ENCODE results near the gene ERBB2. TPM values are rescaled to one million over a fixed set of nuclear protein-coding genes. Genes with fewer than 3 reads are reported as not detected.
A peak's percentile ranks its signal among the peaks of the same experiment; 100 is the strongest.

The ERBB2 gene
- total and polyA plus RNA-seq, 2 of the 13 experiments (the other 11 are each of a cell fraction or from before 2014, with no cell fraction given) = 57.7 to 64.1 TPM

DNA sequence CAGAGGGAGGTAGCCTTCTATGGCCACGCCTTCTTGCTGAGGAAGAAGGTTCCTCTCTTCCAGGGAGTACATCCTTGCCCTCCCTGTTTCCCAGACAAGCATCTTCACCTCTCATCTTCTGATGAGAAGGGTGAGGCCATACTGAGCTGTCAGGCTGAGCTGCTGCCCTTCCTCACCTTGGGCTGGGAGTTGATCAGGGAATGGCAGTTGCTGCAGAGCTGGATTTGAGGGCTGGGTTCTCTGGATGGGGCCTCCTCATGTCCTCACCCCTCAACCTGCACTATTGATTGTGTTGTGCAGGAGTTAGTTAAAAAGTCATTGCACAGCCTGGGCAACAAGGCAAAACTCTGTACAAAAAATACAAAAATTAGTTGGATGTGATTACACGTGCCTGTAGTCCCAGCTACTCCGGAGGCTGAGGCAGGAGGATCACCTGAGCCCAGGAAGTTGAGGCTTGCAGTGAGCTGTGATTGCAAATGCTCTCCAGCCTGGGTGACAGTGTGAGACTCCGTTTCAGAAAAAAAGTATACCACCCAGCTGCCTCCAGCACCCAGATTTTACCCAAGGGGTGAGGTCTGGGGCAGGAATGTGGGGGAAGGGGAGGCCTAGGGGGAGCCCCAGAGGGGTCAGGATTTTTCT, 2.0 kb downstream of the ERBB2 start (continued):
- TF ChIP-seq ZNF652 (CRISPR knock-in tag; IDR thresholded peaks at IDR 0.05; ENCODE audit: borderline replicate concordance, low read depth) (no peak), ZNF501 (CRISPR knock-in tag; IDR thresholded peaks at IDR 0.05) (peak; percentile 65), KDM5B (CRISPR knock-in tag; IDR thresholded peaks at IDR 0.05; ENCODE audit: borderline replicate concordance) (peak; percentile 51; the same call in 1 of the 2 replicates), ADNP (CRISPR knock-in tag; IDR thresholded peaks at IDR 0.05) (no peak), MATR3 (CRISPR knock-in tag; IDR thresholded peaks at IDR 0.05) (no peak), ZNF776 (CRISPR knock-in tag; IDR thresholded peaks at IDR 0.05) (0 out of 2 replicates have a peak, but pooled peaks have one; percentile 12), ZNF142 (CRISPR knock-in tag; IDR thresholded peaks at IDR 0.05) (no peak), KDM4B (CRISPR knock-in tag; IDR thresholded peaks at IDR 0.05) (0 out of 2 replicates have a peak, but pooled peaks have one; percentile 6), ZNF674 (CRISPR knock-in tag; IDR thresholded peaks at IDR 0.05; ENCODE audit: low read depth) (no peak), ZKSCAN8 (CRISPR knock-in tag; IDR thresholded peaks at IDR 0.05; ENCODE audit: borderline replicate concordance) (no peak), ZNF232 (CRISPR knock-in tag; IDR thresholded peaks at IDR 0.05; ENCODE audit: borderline replicate concordance) (no peak), ZNF546 (CRISPR knock-in tag; conservative IDR thresholded peaks at IDR 0.05) (no peak)
- TF ChIP-seq, protein P1, sequence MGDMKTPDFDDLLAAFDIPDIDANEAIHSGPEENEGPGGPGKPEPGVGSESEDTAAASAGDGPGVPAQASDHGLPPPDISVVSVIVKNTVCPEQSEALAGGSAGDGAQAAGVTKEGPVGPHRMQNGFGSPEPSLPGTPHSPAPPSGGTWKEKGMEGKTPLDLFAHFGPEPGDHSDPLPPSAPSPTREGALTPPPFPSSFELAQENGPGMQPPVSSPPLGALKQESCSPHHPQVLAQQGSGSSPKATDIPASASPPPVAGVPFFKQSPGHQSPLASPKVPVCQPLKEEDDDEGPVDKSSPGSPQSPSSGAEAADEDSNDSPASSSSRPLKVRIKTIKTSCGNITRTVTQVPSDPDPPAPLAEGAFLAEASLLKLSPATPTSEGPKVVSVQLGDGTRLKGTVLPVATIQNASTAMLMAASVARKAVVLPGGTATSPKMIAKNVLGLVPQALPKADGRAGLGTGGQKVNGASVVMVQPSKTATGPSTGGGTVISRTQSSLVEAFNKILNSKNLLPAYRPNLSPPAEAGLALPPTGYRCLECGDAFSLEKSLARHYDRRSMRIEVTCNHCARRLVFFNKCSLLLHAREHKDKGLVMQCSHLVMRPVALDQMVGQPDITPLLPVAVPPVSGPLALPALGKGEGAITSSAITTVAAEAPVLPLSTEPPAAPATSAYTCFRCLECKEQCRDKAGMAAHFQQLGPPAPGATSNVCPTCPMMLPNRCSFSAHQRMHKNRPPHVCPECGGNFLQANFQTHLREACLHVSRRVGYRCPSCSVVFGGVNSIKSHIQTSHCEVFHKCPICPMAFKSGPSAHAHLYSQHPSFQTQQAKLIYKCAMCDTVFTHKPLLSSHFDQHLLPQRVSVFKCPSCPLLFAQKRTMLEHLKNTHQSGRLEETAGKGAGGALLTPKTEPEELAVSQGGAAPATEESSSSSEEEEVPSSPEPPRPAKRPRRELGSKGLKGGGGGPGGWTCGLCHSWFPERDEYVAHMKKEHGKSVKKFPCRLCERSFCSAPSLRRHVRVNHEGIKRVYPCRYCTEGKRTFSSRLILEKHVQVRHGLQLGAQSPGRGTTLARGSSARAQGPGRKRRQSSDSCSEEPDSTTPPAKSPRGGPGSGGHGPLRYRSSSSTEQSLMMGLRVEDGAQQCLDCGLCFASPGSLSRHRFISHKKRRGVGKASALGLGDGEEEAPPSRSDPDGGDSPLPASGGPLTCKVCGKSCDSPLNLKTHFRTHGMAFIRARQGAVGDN (CRISPR knock-in tag; IDR thresholded peaks at IDR 0.05) = peak; percentile 19; the same call in 1 of the 2 replicates
- TF ChIP-seq, protein P2, sequence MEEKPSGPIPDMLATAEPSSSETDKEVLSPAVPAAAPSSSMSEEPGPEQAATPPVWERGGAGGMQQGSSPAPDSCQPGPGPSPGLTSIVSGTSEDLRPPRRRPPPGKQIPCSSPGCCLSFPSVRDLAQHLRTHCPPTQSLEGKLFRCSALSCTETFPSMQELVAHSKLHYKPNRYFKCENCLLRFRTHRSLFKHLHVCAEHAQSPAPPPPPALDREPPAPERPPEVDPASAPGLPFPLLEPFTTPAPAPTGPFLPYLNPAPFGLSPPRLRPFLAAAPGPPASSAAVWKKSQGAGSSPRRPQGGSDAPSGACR (CRISPR knock-in tag; IDR thresholded peaks at IDR 0.05) = no peak
- TF ChIP-seq, protein P3, sequence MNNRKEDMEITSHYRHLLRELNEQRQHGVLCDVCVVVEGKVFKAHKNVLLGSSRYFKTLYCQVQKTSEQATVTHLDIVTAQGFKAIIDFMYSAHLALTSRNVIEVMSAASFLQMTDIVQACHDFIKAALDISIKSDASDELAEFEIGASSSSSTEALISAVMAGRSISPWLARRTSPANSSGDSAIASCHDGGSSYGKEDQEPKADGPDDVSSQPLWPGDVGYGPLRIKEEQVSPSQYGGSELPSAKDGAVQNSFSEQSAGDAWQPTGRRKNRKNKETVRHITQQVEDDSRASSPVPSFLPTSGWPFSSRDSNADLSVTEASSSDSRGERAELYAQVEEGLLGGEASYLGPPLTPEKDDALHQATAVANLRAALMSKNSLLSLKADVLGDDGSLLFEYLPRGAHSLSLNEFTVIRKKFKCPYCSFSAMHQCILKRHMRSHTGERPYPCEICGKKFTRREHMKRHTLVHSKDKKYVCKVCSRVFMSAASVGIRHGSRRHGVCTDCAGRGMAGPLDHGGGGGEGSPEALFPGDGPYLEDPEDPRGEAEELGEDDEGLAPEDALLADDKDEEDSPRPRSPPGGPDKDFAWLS (CRISPR knock-in tag; IDR thresholded peaks at IDR 0.05; ENCODE audit: borderline replicate concordance) = no peak
